Peyer's patch (tissue), 4 donors: ENCODE results near the gene ATP6V0A1. TPM values are rescaled to one million over a fixed set of nuclear protein-coding genes. Genes with fewer than 3 reads are reported as not detected.
"Not testable (repeated sequence)": the region's sequence is repeated elsewhere in the genome, so short reads cannot be mapped to it uniquely, and the experiment has no call there.

Experiments
- DNase-seq, 3 donors: peaks; one replicate each; pipeline ENCODE4 v3.0.0-alpha.2; 2017 to 2019
- H3K27ac ChIP-seq, 4 donors: fragments of 200-600 bp; sonication (generic); one replicate each; pipeline ENCODE4 v1.5.1; 2016 to 2019
- H3K27me3 ChIP-seq, 2 donors: fragments of 200-600 bp; sonication (generic); one replicate each; pipeline ENCODE4 v1.5.1; 2019
- H3K36me3 ChIP-seq, 3 donors: fragments of 200-600 bp; sonication (generic); one replicate each; pipeline ENCODE4 v1.5.1; 2016 to 2019
- H3K4me1 ChIP-seq, 4 donors: fragments of 200-600 bp; sonication (generic); one replicate each; pipeline ENCODE4 v1.5.1; 2016 to 2019
- H3K4me3 ChIP-seq, 4 donors: fragments of 200-600 bp; sonication (generic); 1 replicate in 3 of 4; 2 replicates in 1 of 4; pipeline ENCODE4 v1.5.1; 2016 to 2019; ENCODE audit warnings: mild to moderate bottlenecking in 1 of 4
- H3K9me3 ChIP-seq, 4 donors: fragments of 200-600 bp; sonication (generic); one replicate each; pipeline ENCODE4 v1.5.1; 2016 to 2019; ENCODE audit warnings: mild to moderate bottlenecking in 1 of 4
- POLR2A ChIP-seq, 2 donors: fragments of 450-650 bp; IDR thresholded peaks; one replicate each; pipeline ENCODE4 v1.5.1; 2017; ENCODE audit warnings: antibody characterized with exemption in 2 of 2, mild to moderate bottlenecking in 2 of 2, moderate library complexity in 2 of 2
- total RNA-seq, 4 donors: library from RNA; depleted of rRNA; stranded (reverse); fragments of >200 nt; gene quantifications; one replicate each; pipeline ENCODE4 v1.1.0, GENCODE V29; 2016
- TF ChIP-seq, protein P1 (sequence below), 6 experiments: fragments of 450-650 bp in 4 of 6; fragments of 200-600 bp in 2 of 6; sonication (generic) in 1 of 6; IDR thresholded peaks; one replicate each; pipeline ENCODE4 v1.5.1; 2017 to 2019; ENCODE audit warnings: antibody characterized with exemption in 6 of 6, mild to moderate bottlenecking in 3 of 6, moderate library complexity in 1 of 6

The ATP6V0A1 gene
- total RNA-seq, 4 donors from 2014 or later = 121 to 251 (median 204) TPM

DNA sequence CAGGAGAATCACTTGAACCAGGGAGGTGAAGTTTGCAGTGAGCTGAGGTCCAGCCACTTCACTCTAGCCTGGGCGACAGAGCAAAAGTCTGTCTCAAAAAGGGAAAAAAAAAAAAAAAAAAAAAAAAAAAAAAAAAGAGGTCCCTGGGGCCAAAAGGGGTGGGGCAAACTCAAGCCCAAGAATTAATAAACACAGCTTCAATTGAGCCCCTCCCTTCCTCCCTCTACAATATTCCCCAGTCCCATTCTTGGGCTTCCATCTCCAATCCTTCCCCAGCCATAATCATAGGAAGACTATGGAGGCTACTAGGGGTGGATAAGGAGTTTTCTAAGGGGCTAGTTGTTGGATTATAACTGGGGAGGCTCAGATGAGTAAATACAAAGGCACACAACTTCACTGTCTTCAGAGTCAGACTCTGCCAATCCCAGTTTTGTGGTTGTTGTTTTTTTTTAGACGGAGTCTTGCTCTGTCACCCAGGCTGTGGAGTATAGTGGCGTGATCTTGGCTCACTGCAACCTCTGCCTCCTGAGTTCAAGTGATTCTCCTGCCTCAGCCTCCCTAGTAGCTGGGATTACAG, 45.1 kb upstream of the ATP6V0A1 start:
- Histone ChIP-seq H3K27me3 (no peaks in the 10 kb centered on the region), H3K4me3 (no peak overlapping the region), H3K27ac (peak overlapping the region in 1 of 4 donors; percentile 31), H3K9me3 (no peaks in the 10 kb centered on the region), H3K4me1 (peaks cover 0 to 30% (median 5%) of the 10 kb centered on the region in 4 donors), H3K36me3 (no peaks in the 10 kb centered on the region)
- no peak for DNase-seq
- TF ChIP-seq, protein P1, sequence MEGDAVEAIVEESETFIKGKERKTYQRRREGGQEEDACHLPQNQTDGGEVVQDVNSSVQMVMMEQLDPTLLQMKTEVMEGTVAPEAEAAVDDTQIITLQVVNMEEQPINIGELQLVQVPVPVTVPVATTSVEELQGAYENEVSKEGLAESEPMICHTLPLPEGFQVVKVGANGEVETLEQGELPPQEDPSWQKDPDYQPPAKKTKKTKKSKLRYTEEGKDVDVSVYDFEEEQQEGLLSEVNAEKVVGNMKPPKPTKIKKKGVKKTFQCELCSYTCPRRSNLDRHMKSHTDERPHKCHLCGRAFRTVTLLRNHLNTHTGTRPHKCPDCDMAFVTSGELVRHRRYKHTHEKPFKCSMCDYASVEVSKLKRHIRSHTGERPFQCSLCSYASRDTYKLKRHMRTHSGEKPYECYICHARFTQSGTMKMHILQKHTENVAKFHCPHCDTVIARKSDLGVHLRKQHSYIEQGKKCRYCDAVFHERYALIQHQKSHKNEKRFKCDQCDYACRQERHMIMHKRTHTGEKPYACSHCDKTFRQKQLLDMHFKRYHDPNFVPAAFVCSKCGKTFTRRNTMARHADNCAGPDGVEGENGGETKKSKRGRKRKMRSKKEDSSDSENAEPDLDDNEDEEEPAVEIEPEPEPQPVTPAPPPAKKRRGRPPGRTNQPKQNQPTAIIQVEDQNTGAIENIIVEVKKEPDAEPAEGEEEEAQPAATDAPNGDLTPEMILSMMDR (IDR thresholded peaks at IDR 0.05) = no peak
- TF ChIP-seq POLR2A (IDR thresholded peaks at IDR 0.05) = no peak

DNA sequence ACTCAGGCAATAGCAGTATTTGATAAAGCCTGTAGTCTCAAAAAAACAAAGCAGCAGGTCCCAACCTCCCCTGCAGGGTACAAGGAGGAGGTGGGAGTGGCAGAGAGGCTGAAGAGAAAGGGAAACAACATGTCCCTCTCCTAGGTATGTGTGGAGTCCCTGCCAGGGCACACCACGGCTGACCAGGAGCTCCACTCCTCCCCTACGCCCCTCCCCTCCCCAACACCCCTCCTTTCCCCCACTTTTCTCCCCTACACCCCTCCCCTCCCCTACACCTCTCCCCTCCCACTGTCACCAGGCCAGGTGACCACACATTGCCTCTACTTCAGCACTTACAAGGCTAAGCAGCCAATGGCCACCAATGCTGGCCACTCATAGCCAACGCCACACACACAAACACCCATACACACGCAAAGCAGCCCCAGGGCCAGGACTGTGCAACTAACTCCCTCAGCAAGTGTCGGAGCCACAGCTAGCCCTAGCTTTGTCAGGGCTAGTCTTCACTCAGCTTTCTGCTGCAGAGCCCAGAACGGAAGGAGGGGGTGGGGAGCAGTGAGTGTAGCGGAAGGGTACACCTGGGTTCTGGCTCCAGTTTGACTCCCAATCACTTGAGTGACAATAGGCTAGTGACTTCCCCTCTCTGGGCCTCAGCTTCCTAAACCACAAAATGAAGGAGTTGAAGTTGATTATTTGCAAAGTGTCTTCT, 43.8 kb upstream of the ATP6V0A1 start:
- peak in 2 of 3 donors; percentile 69 to 72 for DNase-seq
- H3K4me3 ChIP-seq = no peak overlapping the region
- H3K27me3 ChIP-seq = no peaks in the 10 kb centered on the region
- peaks cover 0 to 25% (median 3%) of the 10 kb centered on the region in 4 donors for H3K4me1 ChIP-seq
- TF ChIP-seq POLR2A (IDR thresholded peaks at IDR 0.05) = no peak
- TF ChIP-seq, protein P1 (IDR thresholded peaks at IDR 0.05) = no peak
- H3K9me3 ChIP-seq = no peaks in the 10 kb centered on the region
- H3K36me3 ChIP-seq = no peaks in the 10 kb centered on the region
- peak overlapping the region in 3 of 4 donors; percentile 28 to 58 (median 46) for H3K27ac ChIP-seq

DNA sequence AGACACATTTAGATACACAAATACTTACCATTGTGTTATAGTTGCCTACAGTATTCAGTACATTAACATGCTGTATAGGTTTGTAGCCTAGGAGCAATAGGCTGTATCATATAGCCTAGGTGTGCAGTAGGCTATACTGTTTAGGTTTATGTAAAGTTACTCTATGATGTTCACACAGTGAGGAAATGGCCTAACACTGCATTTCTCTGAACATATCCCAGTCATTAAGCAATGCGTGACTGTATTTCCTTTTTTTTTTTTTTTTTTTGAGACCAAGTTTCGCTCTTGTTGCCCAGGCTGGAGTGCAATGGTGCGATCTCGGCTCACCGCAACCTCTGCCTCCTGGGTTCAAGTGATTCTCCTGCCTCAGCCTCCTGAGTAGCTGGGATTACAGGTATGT, 40.7 kb upstream of the ATP6V0A1 start:
- not testable (repeated sequence) for H3K27me3 ChIP-seq, H3K27ac ChIP-seq, H3K9me3 ChIP-seq, H3K36me3 ChIP-seq, H3K4me3 ChIP-seq, DNase-seq
- peaks cover 0 to 29% (median 10%) of the 10 kb centered on the region in 4 donors for H3K4me1 ChIP-seq

DNA sequence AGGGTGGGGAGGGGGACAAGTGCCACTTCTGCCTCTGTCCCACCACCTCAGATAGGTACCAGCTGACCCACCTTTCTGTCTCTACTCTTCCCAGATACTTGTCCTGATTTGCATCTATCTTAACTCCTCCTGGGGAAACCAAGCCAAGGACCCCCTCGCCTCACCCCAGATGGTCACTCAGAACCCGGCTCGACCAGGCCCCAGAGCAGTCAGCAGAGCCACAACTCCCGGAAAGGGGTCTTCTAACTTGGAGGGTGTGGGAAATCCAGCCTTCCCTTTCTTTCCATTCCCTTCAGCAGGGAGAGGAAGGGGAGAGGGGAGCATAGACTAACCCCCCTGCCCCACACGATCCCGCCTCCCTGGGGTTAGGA, 37.6 kb upstream of the ATP6V0A1 start:
- H3K9me3 ChIP-seq = no peaks in the 10 kb centered on the region
- DNase-seq = no peak
- no peak for TF ChIP-seq POLR2A (IDR thresholded peaks at IDR 0.05)
- TF ChIP-seq, protein P1 (IDR thresholded peaks at IDR 0.05) = no peak
- H3K27ac ChIP-seq = peak overlapping the region; percentile 71 to 90 (median 80)
- peaks cover 0 to 37% (median 9%) of the 10 kb centered on the region in 4 donors for H3K4me1 ChIP-seq
- H3K27me3 ChIP-seq = no peaks in the 10 kb centered on the region
- no peaks in the 10 kb centered on the region for H3K36me3 ChIP-seq
- H3K4me3 ChIP-seq = peak overlapping the region; percentile 35 to 66 (median 56)

DNA sequence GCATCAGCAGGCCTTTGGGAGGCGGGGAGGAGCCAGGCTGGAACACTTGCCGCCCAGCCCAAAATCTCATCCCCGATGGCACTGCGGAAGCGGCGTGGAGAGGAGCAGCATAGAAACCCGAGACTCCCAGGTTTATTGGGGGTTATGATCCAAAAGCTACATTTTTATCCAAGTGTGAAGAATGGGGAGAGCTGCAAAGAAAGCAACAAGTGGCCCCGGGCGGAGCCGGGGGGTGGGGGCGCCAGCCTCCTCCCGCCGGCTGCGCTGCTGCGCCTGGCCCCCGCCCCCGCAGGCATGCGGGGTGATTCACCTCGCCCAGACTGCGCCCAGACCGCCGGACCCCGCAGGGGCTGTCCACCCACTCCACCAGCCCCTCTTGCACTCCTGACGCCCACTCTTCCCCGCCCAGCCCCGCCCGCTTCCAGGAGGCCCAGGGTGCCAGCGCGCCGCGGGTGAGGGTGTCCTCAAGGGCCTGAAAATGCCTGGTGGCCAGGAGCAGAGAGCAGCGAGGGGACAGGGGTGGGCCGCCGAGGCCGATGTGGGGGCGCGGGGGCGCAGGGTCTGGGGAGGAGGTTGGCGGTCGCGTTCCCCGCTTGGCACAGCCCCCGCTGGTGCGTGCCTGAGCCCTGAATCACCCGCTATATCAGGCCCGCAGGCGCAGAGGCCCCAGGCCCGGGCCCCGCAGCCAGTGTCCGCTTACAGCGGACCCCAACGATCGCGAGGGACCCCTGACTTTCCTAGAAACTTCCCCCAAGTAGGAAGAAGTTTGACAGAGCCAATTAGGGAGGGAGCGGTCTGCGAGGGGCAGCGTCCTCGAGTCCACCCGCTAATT, 37.0 kb upstream of the ATP6V0A1 start:
- H3K27me3 ChIP-seq = no peaks in the 10 kb centered on the region
- TF ChIP-seq, protein P1 (IDR thresholded peaks at IDR 0.05) = no peak
- TF ChIP-seq POLR2A (IDR thresholded peaks at IDR 0.05) = no peak
- DNase-seq = peak in 1 of 3 donors; percentile 48
- H3K4me1 ChIP-seq = peaks cover 0 to 36% (median 9%) of the 10 kb centered on the region in 4 donors
- peak overlapping the region; percentile 71 to 90 (median 80) for H3K27ac ChIP-seq
- H3K4me3 ChIP-seq = peak overlapping the region; percentile 35 to 66 (median 56)
- no peaks in the 10 kb centered on the region for H3K36me3 ChIP-seq
- H3K9me3 ChIP-seq = no peaks in the 10 kb centered on the region
